Activated naive CD4-positive, alpha-beta T cell treated with anti-CD3 and anti-CD28 coated beads, Interleukin-2, amount 10 ng/mL, durations not matched to agents 7 days and 5 days (primary cell): ENCODE data around the gene FITM1.

Experiments
- CTCF ChIA-PET: fragments of 350-600 bp; sonication (Branson Sonifier 250); formaldehyde crosslinking; loops from one replicate; lab custom pipeline; 2021; ENCODE audit warnings: antibody characterized with exemption; lab: Charles Lee
- DNase-seq: peaks from one replicate; pipeline ENCODE4 v3.0.0-alpha.2; 2020
- H3K27ac Mint-ChIP-seq: one replicate; pipeline ENCODE4 v1.8.0; 2021; ENCODE audit warnings: mild to moderate bottlenecking, moderate library complexity, mixed read lengths
- H3K27me3 Mint-ChIP-seq: one replicate; pipeline ENCODE4 v1.8.0; 2021; ENCODE audit warnings: mild to moderate bottlenecking, mixed read lengths
- H3K36me3 Mint-ChIP-seq: one replicate; pipeline ENCODE4 v1.8.0; 2021; ENCODE audit warnings: mixed read lengths
- H3K4me1 Mint-ChIP-seq: one replicate; pipeline ENCODE4 v1.8.0; 2021; ENCODE audit warnings: mixed read lengths
- H3K4me3 Mint-ChIP-seq: one replicate; pipeline ENCODE4 v1.8.0; 2021; ENCODE audit warnings: mild to moderate bottlenecking, moderate library complexity, mixed read lengths
- H3K9me3 Mint-ChIP-seq: one replicate; pipeline ENCODE4 v1.8.0; 2021; ENCODE audit warnings: mixed read lengths

FITM1 gene

DNA sequence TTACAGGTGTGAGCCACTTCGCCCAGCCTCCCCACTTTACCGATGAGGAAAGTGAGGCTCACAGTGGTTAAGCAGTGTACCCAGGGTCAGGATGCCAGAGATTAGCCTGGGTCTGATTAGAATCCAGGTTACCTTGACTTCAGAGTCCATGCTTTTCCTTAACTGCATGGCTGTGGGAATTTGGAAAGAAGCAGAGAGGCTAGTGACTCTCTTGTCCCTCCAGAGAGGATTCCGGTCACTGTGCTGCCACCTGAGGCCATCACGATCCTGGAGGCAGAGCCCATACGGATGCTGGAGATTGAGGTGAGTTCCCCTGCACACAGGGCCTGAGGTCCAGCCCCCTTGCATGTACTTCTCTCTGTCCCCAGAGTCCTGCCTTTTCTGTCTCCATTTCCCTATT lies 46.1 kb downstream of the FITM1 start:
- no peaks in the 10 kb centered on the region for H3K27me3 Mint-ChIP-seq
- peaks cover 55% of the 10 kb centered on the region for H3K36me3 Mint-ChIP-seq
- peaks cover 19% of the 10 kb centered on the region for H3K4me1 Mint-ChIP-seq
- no peak overlapping the region for H3K27ac Mint-ChIP-seq
- H3K9me3 Mint-ChIP-seq, result no peaks in the 10 kb centered on the region
- DNase-seq, result no peak
- H3K4me3 Mint-ChIP-seq, result no peak overlapping the region
- CTCF ChIA-PET, result interaction anchor here (1.7 kb wide), 1 partner anchor 15 kb away, joined by 5 read pairs; the partner anchor contains the start of gene IRF9

DNA sequence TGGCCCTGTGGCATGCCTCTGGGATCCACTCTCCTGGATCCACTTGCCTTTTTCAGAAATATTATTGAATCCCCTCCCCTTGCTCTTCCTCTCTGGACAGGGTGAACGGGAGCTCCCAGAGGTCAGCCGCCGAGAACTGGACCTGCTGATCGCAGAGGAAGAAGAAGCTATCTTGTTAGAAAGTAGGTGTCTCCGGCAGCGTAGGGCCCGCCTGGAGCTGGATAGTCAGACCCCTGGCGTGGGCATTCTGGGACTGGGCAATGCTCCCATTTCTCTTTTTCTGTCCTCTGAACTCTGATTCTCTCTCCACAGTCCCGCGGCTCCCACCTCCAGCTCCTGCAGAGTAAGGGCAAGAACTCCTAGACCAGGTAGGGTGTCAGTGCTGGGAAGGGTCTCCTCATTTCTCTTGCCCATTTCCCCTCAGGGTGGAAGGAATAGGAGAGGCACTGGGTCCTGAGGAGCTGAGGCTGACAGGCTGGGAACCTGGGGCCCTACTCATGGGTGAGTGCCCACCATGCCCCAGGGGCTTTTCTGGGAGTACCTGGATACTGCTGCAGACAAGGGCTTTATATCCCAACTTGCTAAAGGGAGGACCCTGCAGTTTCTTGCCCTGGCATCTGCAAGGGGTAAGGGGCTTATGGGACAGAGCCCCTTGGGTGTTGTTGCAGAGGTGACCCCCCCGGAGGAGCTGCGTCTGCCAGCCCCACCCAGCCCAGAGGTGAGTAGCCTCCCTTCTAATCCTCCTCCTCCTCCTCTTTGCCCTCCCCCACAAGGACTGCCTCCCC lies 46.8 kb downstream of the FITM1 start:
- Mint-ChIP-seq H3K27ac (no peak overlapping the region), H3K9me3 (no peaks in the 10 kb centered on the region), H3K36me3 (peaks cover 56% of the 10 kb centered on the region), H3K27me3 (no peaks in the 10 kb centered on the region), H3K4me1 (peaks cover 14% of the 10 kb centered on the region), H3K4me3 (no peak overlapping the region)
- CTCF ChIA-PET, result no interaction called here
- DNase-seq, result no peak

DNA sequence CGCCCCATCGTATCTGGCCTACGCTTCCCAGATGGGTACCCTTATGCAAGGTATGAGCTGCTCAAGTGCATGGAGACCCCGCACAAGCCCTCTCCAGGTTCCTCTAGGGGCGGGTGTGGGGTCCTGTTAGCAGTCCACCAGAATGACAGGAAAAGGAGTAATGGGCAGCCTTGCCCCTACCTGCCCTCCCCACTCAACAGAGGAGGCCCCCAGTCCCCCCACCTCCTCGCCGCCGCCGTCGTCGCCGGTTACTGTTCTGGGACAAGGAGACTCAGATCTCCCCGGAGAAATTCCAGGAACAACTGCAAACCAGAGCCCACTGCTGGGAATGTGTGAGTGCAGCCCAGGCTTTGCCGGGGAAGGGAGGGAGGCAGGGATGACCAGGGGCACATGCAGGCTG lies 47.4 kb downstream of the FITM1 start:
- H3K4me3 Mint-ChIP-seq, result no peak overlapping the region
- H3K27ac Mint-ChIP-seq, result no peak overlapping the region
- peaks cover 11% of the 10 kb centered on the region for H3K4me1 Mint-ChIP-seq
- no peak for DNase-seq
- peaks cover 57% of the 10 kb centered on the region for H3K36me3 Mint-ChIP-seq
- no peaks in the 10 kb centered on the region for H3K9me3 Mint-ChIP-seq
- CTCF ChIA-PET, result no interaction called here
- no peaks in the 10 kb centered on the region for H3K27me3 Mint-ChIP-seq

DNA sequence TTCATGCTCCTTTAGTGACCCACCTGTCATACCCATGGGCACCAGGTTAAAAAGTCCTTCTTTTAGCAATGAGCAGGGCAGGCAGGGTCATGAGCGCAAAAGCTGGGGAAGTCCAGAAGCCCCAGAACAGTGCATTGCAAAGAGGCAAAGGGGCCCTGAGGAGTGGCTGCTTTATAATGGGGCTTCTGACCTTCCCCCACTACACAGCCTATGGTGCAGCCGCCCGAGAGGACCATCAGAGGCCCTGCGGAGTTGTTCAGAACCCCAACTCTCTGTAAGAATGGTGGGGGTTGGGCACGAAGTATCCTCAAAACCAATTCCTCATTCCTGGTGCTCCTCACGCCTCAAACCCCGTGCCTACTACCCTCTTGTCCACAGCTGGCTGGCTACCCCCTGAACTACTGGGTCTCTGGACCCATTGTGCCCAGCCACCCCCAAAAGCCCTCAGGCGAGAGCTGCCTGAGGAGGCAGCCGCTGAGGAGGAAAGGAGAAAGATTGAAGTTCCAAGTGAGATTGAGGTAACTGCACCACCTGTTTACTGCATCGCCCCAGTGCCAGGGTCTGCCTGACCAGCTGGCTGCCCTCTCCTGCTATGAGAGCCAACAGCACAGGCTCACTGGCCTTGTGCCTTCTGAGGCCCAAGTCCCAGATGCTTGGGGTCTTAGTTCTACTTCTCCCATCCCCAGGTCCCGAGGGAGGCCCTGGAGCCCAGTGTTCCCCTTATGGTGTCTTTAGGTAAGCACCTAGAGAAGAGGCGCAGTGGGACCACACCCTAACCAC lies 48.1 kb downstream of the FITM1 start:
- DNase-seq, result no peak
- H3K4me1 Mint-ChIP-seq, result peaks cover 7% of the 10 kb centered on the region
- H3K36me3 Mint-ChIP-seq, result peaks cover 54% of the 10 kb centered on the region
- H3K4me3 Mint-ChIP-seq, result no peak overlapping the region
- H3K27ac Mint-ChIP-seq, result no peak overlapping the region
- no peaks in the 10 kb centered on the region for H3K9me3 Mint-ChIP-seq
- no peaks in the 10 kb centered on the region for H3K27me3 Mint-ChIP-seq
- CTCF ChIA-PET, result no interaction called here

DNA sequence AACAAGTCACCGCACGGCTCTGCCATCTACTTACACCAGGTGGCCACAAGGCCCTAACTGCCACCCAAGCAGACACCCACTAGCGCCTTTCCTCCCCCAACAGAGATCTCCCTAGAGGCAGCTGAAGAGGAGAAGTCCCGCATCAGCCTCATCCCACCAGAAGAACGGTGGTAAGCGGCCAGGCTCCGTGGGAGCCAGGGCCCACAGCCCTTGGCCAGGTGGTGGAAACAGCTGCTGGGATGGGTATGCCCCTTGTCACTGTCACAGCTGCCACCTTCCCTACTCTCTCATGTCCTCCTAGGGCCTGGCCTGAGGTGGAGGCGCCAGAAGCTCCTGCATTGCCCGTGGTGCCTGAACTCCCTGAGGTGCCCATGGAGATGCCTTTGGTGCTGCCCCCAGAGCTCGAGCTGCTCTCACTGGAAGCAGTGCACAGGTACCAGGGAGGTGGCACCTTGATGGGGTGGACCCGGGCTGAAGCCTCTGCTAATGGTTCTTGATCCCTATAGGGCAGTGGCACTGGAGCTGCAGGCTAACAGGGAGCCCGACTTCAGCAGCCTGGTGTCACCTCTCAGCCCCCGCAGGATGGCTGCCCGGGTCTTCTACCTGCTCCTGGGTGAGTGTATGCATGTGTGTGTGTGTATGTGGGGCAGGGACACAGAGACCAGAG lies 49.0 kb downstream of the FITM1 start:
- Mint-ChIP-seq H3K36me3 (peaks cover 52% of the 10 kb centered on the region), H3K27me3 (no peaks in the 10 kb centered on the region), H3K4me3 (no peak overlapping the region), H3K9me3 (no peaks in the 10 kb centered on the region), H3K27ac (peak overlapping the region; percentile 52), H3K4me1 (peaks cover 6% of the 10 kb centered on the region)
- CTCF ChIA-PET, result interaction anchor here (0.6 to 0.8 kb wide), 2 partner anchors 18 to 43 kb away, joined by 3 read pairs; partner anchors contain the start of genes IRF9 and PSME1
- no peak for DNase-seq

DNA sequence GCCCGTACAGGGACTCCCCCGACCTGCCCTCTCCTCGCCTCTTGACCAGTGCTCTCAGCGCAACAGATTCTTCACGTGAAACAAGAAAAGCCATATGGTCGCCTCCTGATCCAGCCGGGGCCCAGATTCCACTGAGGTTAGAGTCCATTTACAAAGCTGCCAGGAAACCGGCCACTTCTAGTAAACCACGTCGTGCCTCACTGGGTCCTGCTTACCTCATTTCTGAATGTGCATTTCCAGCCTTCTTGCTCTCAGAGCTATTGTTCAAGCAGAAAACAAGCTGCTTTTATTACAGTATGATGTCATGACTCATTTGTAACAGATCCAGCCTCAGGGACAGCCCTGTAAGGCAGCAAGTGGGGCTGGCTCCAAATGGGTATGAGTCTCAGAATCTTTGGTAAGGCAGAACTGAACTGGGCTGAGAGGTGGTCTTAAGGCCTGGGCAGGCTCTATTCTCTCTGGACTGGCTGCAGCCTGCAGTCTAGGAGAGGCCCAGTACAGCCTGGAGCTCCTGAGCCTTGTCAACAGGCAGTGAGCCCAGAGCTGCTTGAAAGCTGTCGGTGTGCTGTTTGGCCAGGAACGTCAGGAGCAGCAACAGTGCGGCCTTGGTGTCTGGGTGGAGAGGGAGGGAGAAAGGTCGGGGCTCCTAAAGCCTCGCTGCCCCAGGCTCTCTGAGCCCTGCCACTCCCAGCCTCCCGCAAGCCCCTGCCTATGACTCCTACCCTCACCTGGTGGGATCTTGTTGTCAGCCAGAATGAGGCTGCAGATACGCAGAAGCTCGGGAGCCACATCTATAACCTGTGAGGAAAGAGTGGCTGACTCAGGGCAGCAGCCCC lies 49.7 kb downstream of the FITM1 start:
- CTCF ChIA-PET, result interaction anchor here (0.8 to 1.0 kb wide), 2 partner anchors 18 to 19 kb away, joined by 3 read pairs; partner anchors contain the start of gene IRF9
- peak overlapping the region; percentile 28 for H3K27ac Mint-ChIP-seq
- peaks cover 51% of the 10 kb centered on the region for H3K36me3 Mint-ChIP-seq
- DNase-seq, result no peak
- H3K27me3 Mint-ChIP-seq, result no peaks in the 10 kb centered on the region
- H3K9me3 Mint-ChIP-seq, result no peaks in the 10 kb centered on the region
- no peak overlapping the region for H3K4me3 Mint-ChIP-seq
- H3K4me1 Mint-ChIP-seq, result peaks cover 2% of the 10 kb centered on the region

DNA sequence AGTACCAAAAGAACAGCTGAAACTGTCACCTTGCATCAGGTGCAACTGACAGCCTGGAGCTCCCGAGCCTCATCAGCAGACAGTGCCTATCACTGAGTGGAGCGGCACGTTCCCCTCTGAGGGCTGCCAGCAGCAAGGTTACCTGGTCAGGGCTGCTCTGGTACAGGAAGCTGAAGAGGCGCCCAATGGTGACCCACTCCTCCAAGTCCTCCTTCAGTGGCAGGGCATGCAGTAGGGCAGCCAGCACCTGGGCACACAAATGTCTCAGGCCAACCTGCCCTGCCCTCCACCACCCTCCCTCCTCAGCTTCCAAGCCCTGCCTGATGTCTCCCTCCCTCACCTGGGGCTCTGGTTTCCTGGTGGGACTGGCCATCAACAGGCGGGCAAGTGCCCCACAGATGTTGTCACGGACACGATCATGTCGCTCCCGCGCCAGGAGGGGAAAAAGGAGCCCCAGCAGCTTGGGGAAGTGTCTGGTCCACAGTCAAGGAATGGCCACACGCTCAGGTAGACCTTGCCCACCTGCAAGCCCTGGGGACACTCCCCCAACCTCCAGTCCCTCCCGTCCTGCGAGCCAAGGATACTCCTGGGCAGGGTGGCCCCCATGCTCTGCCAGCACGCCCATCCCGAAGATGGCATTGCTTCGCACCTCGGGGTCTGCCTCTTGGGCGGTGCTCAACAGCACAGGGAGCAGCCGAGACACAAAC lies 51.1 kb downstream of the FITM1 start:
- CTCF ChIA-PET, result interaction anchor here (1.0 kb wide), 1 partner anchor 19 kb away, joined by 3 read pairs; no protein-coding TSS in a partner anchor
- Mint-ChIP-seq H3K9me3 (no peaks in the 10 kb centered on the region), H3K27me3 (no peaks in the 10 kb centered on the region), H3K4me1 (peaks cover 2% of the 10 kb centered on the region), H3K4me3 (no peak overlapping the region), H3K36me3 (peaks cover 57% of the 10 kb centered on the region), H3K27ac (peak overlapping the region; percentile 16)
- no peak for DNase-seq
